ENCODE measurements around the gene LRRC43.

- TF ChIP-seq, protein P1, sequence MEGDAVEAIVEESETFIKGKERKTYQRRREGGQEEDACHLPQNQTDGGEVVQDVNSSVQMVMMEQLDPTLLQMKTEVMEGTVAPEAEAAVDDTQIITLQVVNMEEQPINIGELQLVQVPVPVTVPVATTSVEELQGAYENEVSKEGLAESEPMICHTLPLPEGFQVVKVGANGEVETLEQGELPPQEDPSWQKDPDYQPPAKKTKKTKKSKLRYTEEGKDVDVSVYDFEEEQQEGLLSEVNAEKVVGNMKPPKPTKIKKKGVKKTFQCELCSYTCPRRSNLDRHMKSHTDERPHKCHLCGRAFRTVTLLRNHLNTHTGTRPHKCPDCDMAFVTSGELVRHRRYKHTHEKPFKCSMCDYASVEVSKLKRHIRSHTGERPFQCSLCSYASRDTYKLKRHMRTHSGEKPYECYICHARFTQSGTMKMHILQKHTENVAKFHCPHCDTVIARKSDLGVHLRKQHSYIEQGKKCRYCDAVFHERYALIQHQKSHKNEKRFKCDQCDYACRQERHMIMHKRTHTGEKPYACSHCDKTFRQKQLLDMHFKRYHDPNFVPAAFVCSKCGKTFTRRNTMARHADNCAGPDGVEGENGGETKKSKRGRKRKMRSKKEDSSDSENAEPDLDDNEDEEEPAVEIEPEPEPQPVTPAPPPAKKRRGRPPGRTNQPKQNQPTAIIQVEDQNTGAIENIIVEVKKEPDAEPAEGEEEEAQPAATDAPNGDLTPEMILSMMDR (IDR thresholded peaks at IDR 0.05): no peak
- TF ChIP-seq CHD4 (IDR thresholded peaks at IDR 0.05; ENCODE audit: borderline replicate concordance) (no peak), SMC3 (IDR thresholded peaks at IDR 0.05) (no peak), MAX (IDR thresholded peaks at IDR 0.05) (no peak), BCL3 (IDR thresholded peaks at IDR 0.05) (no peak), RARB (CRISPR knock-in tag; IDR thresholded peaks at IDR 0.05) (no peak), REST (IDR thresholded peaks at IDR 0.05) (no peak), RCOR1 (IDR thresholded peaks at IDR 0.05; ENCODE audit: low read depth, low read length) (no peak), HOXB13 (CRISPR knock-in tag; IDR thresholded peaks at IDR 0.05; ENCODE audit: low read depth) (no peak), POLR2A (IDR thresholded peaks at IDR 0.05; ENCODE audit: low read length) (no peak), NPAS2 (CRISPR knock-in tag; IDR thresholded peaks at IDR 0.05; ENCODE audit: borderline replicate concordance) (no peak), RAD21 (conservative IDR thresholded peaks at IDR 0.05 in 1 of 2, IDR thresholded peaks at IDR 0.05 in 1 of 2) (no peak), KDM5A (IDR thresholded peaks at IDR 0.05) (no peak)
Observed at GRCh38 chr12:122138616-122139015, 44.3 kb upstream of the LRRC43 start.
